T follicular helper cell (primary cell): ENCODE results near the gene OPA1.

Source experiments
- DNase-seq: peaks from one replicate; pipeline ENCODE4 v3.0.0-alpha.2; 2020; ENCODE audit warnings: low read depth
- total RNA-seq, 2 experiments: gene quantifications; one replicate each; lab custom pipeline; 2026; lab: John Stamatoyannopoulos, UW

The OPA1 gene, protein sequence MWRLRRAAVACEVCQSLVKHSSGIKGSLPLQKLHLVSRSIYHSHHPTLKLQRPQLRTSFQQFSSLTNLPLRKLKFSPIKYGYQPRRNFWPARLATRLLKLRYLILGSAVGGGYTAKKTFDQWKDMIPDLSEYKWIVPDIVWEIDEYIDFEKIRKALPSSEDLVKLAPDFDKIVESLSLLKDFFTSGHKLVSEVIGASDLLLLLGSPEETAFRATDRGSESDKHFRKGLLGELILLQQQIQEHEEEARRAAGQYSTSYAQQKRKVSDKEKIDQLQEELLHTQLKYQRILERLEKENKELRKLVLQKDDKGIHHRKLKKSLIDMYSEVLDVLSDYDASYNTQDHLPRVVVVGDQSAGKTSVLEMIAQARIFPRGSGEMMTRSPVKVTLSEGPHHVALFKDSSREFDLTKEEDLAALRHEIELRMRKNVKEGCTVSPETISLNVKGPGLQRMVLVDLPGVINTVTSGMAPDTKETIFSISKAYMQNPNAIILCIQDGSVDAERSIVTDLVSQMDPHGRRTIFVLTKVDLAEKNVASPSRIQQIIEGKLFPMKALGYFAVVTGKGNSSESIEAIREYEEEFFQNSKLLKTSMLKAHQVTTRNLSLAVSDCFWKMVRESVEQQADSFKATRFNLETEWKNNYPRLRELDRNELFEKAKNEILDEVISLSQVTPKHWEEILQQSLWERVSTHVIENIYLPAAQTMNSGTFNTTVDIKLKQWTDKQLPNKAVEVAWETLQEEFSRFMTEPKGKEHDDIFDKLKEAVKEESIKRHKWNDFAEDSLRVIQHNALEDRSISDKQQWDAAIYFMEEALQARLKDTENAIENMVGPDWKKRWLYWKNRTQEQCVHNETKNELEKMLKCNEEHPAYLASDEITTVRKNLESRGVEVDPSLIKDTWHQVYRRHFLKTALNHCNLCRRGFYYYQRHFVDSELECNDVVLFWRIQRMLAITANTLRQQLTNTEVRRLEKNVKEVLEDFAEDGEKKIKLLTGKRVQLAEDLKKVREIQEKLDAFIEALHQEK
- 131 to 203 reads per million in 2 experiments for total RNA-seq

DNA sequence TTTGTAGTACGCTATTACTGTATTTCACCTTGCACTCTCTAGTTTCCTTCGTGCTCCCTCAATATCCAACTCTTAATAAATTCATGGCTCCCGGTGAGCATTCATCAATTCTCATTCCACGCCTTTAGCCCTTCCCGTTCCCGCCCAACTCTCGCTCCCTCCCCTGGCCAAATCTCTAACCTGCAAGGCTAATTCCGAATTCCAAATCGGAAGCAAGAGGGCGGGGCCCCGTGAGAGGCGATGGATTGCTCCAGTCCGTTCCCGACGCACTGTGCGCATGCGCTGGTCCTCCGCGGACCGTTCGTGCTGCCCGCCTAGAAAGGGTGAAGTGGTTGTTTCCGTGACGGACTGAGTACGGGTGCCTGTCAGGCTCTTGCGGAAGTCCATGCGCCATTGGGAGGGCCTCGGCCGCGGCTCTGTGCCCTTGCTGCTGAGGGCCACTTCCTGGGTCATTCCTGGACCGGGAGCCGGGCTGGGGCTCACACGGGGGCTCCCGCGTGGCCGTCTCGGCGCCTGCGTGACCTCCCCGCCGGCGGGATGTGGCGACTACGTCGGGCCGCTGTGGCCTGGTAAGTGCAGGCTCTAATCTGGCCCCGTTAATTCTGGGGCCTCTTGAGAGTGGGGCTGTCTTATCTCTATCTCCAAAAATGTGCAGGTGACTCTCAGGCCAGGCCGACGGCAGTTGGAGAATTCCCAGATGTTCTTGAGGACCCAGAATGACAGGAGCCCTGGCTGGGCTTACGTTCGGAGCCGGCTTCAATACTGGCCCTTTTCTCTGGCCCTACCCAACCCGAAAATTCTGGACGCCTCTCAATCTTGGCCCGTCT, at the start of gene OPA1:
Gene OPA1, plus strand, starts transcription at position 368 of the 827 bp plus-strand sequence. Its CDS starts 170 bp downstream, at position 538.
- peak; percentile 75 for DNase-seq

DNA sequence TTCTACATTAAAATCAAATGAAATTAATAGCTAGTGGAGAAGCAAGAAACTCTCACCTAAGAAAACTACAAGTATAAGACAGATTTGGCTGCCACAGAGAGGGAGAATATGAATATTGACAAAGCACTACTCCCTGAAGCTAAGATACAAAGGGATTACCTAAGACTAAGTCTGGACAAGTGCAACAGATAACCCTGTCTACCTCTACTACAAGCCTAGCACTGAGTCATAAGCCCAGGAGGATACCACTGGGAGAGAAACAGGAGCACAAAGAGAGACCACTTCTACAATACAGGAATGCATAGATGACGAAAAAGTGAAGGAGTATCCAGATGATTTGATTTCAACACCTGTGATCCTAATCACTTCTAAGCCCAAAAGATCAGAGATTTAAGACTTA, 48.7 kb upstream of the OPA1 start:
- no peak for DNase-seq

DNA sequence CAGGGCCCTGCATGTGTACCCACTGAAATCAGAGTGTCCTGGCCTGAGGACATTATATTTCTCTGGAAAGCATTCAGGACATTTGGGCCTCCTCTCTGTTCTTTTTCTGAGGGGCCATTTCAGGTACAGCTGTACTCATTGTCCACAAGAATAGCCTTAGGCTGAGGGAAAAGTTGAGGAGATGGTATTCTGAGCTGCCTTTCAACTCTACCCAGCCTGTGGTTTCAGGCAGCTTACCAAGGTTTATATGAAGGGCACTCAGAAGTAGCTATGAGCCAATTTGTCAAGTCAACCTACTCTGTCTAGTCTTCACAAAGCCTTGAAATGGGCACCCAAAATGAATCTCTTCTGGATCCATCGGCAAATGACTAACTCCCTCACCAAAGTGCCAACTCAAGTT, 47.7 kb upstream of the OPA1 start:
- DNase-seq: no peak

DNA sequence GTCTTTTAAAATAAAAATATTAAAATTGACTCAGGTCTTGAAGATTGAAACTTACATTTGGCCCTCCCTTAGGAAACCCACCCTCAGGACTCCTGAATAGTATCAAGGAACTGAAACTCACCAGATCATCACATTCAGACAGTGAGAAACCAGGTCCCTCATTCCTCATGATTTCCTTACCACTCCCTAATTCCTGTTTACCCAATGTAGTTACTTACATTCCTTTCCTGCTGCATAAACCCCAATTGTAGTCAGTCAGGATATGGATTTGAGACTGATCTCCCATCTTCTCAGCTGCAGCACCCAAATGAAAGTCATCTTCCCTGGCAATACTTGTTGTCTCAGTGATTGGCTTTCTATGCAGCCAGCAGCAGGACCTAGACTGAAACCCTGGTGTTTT, 46.9 kb upstream of the OPA1 start:
- no peak for DNase-seq

DNA sequence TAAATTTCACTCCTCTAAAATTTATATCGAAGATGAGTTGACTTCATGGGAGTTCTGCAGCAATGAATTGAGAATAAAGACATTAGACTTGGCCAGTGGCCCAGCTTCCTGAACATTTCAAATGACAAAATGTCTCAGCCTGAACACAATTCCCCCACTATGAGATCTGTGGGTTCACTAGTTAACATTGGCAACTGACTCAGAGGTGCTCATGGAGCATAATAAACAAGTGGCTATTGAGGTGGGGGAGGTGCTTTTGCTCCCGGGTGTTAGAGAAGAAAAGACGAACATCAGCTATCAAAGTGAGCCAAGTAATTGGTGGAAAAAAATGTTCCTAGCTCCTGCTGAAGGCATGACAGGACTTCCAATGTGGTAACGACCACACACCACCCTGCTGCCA, 44.6 kb upstream of the OPA1 start:
- no peak for DNase-seq

DNA sequence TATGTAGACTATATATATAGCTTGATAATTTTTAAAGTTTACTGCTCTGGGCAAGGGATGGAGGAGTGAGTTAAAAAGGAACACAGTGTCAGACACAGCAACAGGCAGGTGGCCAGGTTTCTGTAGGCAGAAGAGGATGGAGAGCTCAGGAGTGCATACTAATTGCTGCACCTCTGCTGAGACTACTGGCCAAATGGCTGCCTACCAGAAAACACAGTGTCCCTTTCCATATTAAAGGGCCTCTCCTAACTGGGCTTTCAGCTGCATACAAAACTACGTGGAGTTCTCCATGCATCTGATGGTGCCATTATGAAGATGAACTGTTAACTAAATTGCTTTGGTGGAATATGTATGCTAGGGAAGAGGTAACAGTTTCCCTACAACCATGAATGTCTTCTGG, 40.1 kb upstream of the OPA1 start:
- DNase-seq: no peak

DNA sequence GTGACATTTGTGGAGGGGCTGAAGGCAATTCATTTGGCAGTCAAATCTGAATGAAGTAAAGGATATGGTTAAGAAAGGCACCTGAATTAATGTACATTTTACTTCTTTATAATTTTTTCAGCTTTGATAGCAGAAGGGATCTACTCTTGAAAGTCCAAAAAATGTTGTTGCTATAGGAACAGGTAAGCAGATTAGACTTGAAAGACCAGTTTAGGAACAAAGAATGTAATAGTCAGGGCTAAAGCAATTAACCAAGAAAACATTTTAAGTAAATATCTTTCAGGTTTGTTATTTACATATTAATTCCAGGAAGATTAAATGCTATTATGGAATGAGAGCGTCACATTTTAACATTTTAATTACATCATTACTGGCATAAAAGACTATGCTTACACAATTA, 39.4 kb upstream of the OPA1 start:
- no peak for DNase-seq

DNA sequence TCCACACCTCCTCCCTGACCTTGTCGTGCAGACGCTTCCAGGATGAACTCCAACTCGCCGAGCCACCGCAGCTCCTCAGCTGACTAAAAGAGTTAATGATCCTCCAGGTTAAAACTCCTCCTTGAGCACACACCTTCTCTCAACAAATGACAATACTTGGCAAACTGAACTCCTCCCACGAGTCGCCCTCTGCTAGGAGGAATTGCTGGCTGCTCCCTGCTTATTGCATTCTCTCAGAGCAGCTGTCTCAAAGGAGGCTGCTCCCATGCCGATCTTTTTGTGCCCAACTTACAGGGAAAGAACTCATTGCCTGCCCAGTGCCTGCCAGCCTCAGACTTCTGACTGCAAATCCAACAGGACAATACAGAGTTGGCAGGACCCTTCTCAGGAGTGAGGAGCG, 38.2 kb upstream of the OPA1 start, which contains the start of gene ATP13A4:
Gene ATP13A4, minus strand, starts transcription at position 85 of the 400 bp plus-strand sequence. CDS start 96 bp downstream, outside the sequence.
- DNase-seq: no peak

DNA sequence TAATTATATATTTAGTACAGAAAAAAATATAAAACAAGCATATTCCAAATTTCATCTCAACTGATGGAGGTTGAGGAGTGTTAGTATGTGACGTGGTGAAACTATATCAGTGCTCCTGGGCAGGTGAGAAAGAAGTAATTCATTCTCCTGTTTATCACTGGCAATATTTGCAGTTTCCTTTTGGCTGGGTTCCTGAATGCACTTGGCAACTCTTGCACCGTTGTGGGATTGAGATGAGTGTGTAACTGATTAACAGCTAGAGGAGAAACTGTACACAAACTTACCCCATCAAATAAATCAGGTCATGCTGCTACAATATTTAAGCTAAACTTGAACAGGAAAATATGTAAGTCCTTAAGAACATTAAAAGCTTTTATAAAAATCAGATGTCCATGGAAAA, 36.2 kb upstream of the OPA1 start:
- no peak for DNase-seq

DNA sequence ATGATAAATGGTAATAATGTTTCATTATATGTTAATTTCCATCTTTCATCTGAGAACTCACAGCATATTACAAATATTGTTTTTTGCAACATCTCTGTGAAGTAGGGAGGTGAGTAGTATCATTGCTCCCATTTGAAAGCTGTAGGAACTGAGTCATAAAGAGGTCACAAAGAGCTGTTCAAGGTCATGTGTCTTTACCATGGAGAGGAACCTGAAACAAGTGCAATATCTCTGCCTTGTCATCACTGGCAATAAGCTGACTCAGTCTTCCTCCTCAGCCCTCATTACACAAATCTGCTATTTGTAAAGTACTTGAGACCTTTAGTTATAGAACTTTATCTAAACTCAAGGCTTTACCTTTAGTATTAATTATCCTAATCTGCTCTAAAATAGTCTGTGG, 33.9 kb upstream of the OPA1 start:
- no peak for DNase-seq

DNA sequence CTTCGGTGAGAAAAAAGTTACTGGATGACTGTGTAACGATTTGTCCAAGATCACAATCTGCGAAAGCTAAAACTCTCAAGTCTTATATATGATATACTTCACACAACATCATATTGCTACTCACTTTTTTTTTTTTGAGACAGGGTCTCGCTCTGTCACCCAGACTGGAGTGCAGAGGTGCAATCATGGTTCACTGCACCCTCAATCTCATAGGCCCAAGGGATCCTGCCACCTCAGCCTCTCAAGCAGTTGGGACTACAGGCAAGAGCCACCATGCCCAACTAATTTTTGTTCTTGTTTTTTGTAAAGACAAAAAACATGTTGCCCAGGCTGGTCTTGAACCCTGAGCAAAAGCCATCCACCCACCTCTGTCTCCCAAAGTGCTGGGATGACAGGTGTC, 32.9 kb upstream of the OPA1 start:
- no peak for DNase-seq

DNA sequence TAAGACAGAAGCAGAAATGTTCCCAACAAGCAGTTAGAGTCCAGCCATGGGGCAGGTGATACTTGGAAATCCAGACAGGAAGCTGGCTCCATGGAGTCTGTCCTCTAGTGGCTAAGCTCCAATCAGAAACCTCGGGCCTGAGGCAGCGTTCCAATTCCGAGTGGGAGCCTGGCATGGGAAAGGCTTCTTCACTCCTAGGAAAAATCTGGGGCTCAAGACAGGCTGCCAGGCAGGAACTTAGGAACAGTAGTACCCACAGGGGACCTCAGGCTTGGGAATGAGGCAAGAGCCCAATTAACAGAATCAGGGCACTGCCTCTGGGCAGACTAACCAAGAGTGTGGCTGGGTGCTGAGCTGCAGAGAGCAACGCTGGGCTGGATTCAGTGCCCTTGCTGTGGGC, 32.1 kb upstream of the OPA1 start:
- DNase-seq: no peak

DNA sequence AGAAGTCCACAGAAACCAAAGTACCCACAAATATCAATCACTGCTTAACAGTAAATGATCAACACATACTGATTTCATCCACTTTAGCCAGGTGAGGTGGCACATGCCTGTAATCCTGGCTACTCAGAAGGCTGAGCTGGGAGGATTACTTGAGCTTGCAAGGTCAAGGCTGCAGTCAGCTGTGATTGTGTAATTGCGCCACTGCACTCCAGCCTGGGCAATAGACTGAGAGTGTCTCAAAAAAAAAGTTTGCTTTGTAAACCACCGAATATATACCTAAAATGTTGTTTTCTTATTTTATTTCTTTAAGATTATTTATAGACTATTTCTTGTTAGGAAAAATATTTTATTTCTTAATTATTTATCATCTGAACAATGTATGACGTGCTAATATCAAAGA, 29.6 kb upstream of the OPA1 start:
- DNase-seq: no peak

DNA sequence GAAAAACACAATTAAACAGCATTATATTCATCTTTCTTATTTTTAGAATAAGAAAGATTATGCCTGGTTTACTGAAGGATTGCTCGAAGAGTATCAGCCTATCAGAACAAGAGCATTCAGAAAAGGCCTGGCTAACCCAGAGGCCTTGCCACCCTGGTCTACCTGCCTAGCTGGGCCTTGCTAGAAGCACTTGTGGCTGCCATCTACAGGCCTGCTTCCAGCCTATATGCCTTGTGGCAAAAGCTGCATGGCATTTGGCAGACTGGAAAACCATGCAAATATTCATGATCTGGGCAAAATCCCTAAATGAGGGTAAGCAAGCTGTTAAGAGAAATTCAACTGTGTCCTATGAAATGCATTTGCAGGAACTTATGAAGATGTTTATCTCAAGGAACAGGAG, 29.0 kb upstream of the OPA1 start:
- no peak for DNase-seq

DNA sequence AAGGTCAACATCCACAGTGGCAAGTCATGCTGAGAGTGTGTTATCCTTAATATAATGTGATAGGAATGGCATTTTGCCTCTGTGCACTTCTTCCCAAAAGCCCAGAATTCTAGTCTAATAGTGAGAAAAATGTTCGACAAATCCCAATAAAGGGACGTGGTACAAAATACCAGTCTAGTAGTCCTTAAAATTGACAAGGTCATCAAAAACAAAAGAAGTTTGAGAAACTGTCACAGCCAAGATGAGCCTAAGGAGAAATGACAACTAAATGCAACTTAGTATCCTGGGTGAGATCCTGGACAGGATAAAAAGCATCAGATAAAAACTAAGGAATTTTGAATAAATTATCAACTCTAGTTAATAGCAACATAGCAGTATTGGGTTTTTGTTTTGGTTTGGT, 23.9 kb upstream of the OPA1 start:
- DNase-seq: no peak

DNA sequence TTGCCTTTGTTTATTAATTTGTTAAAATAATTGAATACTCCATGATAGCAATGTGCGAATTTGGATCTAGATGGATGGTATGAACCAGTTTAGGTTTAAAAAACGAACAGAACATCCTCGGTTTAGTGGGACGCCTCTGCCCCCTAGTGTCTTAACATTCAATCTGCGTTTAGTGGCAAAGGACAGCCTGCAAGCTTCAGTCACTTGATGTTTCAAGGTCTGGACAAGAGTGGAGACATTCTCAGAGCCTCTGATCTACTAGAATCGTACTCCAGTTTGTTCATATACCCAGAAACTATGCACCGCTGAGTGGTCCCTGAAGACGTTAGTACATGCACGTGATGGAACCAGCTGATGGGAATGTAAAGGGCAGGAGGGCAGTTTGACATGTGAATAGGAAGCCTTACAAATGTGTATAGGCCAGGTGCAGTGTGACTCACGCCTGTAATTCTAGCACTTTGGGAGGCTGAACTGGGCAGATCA, 20.5 kb upstream of the OPA1 start:
- peak; percentile 8 for DNase-seq

DNA sequence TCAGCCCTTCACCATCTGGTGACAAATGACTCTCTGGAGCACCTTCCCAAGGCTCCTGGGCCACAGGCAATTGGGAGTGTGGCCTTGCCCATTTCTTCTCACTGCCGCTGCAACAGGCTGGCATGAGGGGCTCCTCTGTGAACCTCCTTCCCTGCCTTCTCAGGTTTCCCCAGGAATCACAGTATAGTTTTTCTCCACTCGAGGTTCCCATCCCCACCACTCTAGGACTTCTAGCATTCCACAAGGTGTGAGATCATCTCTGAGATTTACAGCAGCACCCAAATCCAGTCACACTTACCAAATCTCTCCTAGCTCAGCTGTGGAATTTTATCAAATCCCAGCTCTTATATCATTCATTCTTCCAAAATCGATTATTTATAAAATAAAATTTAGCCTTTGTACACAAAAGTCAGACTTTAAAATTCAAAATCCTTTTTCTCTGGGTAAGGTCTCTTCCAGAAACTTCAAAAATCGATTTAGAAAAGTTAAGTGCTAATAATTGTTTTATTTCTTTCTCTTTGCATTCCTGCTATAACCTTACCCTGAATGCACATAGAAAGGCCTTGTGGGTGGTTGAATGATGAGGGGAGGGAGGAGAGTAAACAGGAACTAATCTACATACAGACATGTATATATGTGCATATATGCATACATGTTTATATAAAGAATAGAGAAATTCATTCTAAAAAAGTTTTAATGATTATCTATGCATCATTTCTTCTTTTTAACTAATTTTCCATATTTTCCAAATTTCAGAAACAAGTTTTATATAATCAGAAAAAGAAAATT, 19.4 kb upstream of the OPA1 start:
- no peak for DNase-seq

DNA sequence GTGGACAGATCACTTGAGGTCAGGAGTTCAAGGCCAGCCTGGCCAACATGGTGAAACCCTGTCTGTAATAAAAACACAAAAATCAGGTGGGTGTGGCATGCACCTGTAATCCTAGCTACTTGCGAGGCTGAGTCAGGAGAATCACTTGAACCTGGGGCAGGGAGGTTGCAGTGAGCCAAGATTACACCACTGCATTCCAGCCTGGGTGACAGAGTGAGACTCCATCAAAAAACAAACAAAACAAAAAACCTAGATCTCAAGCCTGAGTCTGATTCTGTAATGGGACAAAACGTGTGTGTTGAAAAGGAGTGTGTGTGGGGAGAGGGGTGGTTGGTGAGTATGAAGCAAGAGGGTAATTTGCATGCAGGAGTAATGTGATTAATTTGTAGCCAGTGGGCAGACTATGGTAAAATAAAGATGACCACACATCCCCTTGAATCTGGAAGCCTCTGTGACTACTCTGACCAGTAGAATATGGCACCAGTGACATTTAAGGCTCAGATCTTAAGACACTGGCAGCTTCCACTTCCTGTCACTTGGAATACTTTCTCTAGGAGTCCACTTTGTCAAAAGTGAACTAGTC, 18.4 kb upstream of the OPA1 start:
- DNase-seq: no peak

DNA sequence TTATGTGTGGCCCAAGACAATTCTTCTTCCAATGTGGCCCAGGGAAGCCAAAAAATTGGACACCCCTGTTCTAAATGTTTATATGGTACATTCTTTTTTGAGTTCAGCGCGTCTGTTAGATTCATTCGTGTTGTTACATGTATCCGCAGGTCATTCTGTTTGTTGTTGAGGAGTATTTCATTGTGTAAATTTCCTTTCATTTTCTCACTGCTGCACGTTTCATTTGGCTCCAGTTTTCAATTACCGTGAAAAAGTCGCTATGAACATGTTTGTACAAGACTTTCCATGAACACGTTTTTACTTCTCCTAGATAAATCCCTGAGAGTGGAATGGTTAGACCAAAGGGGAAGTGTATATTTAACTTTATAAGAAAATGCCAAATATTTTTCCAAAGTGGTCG, 7.5 kb upstream of the OPA1 start:
- no peak for DNase-seq

DNA sequence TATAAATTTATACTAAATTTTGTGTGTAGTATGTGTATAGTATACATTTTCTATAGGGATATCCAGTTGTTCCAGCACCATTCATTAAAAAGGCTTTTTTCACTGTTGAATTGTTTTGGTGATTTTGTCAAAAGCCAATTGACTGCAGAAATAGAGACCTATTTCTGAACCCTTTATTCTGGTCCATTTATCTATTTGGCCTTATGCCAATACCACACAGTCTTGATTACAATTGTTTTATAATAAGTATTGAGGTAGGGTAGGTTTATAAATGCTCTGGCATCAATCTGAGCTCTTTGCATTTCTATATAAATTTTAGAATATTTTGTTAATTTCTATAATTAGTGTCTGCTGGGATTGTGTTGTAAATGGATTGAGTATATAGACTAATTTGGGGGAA, 6.5 kb upstream of the OPA1 start:
- no peak for DNase-seq
